Aorta (tissue), 5 donors: ENCODE measurements around the gene ATXN7L1. TPM values are rescaled to one million over a fixed set of nuclear protein-coding genes. Genes with fewer than 3 reads are reported as not detected.
A peak's percentile ranks its signal among the peaks of the same experiment; 100 is the strongest.

ENCODE experiments used
- ATAC-seq: fragments of 200-7000 bp; cut with Tn5 transposase; one replicate; pipeline ENCODE4 v1.9.1; 2022; ENCODE audit warnings: moderate library complexity; ENCODE audit not compliant: low FRiP score
- DNase-seq, 2 donors: peaks; one replicate each; pipeline ENCODE4 v3.0.0-alpha.2; 2020
- H3K27ac ChIP-seq, 2 donors: one replicate each; pipeline ENCODE4 v1.5.1; 2013; ENCODE audit warnings: low read length in 2 of 2, mild to moderate bottlenecking in 2 of 2, moderate library complexity in 2 of 2, control low read depth in 1 of 2, inconsistent platforms in 1 of 2, low read depth in 1 of 2
- H3K27me3 ChIP-seq, 2 donors: one replicate each; pipeline ENCODE4 v1.6.1; 2013; ENCODE audit warnings: control low read depth in 1 of 2, low read length in 1 of 2, mild to moderate bottlenecking in 1 of 2, moderate library complexity in 1 of 2; ENCODE audit not compliant: insufficient read depth in 2 of 2, control insufficient read depth in 1 of 2
- H3K36me3 ChIP-seq, 2 donors: one replicate each; pipeline ENCODE4 v1.6.1; 2013; ENCODE audit warnings: control low read depth in 1 of 2, low read length in 1 of 2, mild to moderate bottlenecking in 1 of 2; ENCODE audit not compliant: insufficient read depth in 2 of 2, control insufficient read depth in 1 of 2
- H3K4me1 ChIP-seq, 2 donors: one replicate each; pipeline ENCODE4 v1.6.1; 2013; ENCODE audit warnings: low read length in 2 of 2, control low read depth in 1 of 2, mild to moderate bottlenecking in 1 of 2, moderate library complexity in 1 of 2; ENCODE audit not compliant: insufficient read depth in 2 of 2, control insufficient read depth in 1 of 2
- H3K4me3 ChIP-seq, 2 donors: one replicate each; pipeline ENCODE4 v1.5.1; 2013; ENCODE audit warnings: low read length in 2 of 2, control low read depth in 1 of 2, mild to moderate bottlenecking in 1 of 2
- H3K9me3 ChIP-seq: one replicate; pipeline ENCODE4 v1.6.1; 2013; ENCODE audit warnings: mild to moderate bottlenecking, low read length; ENCODE audit not compliant: control insufficient read depth
- WGBS, 2 donors: extraction: QIAGEN DNeasy Blood & Tissue Kit; methylation state at CpG; one replicate each; pipeline ENCODE4 v1.1.7; 2013; 5-methylcytosine and 5-hydroxymethylcytosine counted together
- intact Hi-C, 2 donors: fragments of 100-400 bp; cut with DNase I; formaldehyde crosslinking; loops; one replicate each; pipeline versions ENCODE4 v1.14.2 to v1.15.0; 2022
- polyA plus RNA-seq, 2 donors: library from polyadenylated mRNA; stranded (reverse); fragments of 200-250 nt; gene quantifications; one replicate each; pipeline ENCODE4 v1.2.3, GENCODE V29; 2013
- total RNA-seq, 2 donors: library from RNA; stranded (reverse); fragmentation: NEBNext Ultra II Directional; extraction: Animal tissue kit (Norgen Biotek cat#: 25700); gene quantifications; one replicate each; pipeline ENCODE4 v1.2.1, GENCODE V29; 2021
- donor health status: healthy with polysubstance abuse.
- donor health status: Bipolar disorder and iron deficiency.
- donor health status: DM: no; HTN: no; CAD: no.
- donor health status: DM: no; HTN: no; CAD: no.
- donor health status: DM: yes; HTN: yes; CAD: no.

ATXN7L1 gene
- total and polyA plus RNA-seq, 4 donors = 2.5 to 20.1 (median 8.4) TPM

DNA sequence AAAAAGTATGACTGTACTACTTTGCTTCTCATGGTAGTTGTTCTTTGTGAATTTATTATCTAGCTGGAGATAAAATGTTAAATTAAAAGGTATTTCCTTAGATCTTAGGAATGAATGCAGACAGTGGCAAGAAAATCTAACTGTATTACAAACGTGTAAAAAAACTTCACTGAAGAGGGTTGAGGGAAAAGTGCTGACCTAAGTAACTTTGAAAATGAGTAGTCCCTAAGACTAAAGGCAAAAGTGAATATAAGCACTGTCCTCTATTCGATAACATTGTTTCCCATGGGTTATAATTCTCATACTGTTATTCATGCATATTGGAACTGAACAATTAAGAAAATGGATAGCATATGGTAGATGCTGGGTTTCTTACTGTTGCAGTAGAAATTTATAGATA, 148.4 kb downstream of the ATXN7L1 start:
- Histone ChIP-seq H3K36me3 (no peaks in the 10 kb centered on the region), H3K9me3 (no peaks in the 10 kb centered on the region), H3K4me3 (no peak overlapping the region), H3K27ac (no peak overlapping the region), H3K27me3 (no peaks in the 10 kb centered on the region), H3K4me1 (no peaks in the 10 kb centered on the region)
- intact Hi-C loops = no loop called here
- DNase-seq (no peak), ATAC-seq (no peak)
- WGBS, 2 donors = 82 to 84% methylated on average over 2 of the region's 2 CpGs

DNA sequence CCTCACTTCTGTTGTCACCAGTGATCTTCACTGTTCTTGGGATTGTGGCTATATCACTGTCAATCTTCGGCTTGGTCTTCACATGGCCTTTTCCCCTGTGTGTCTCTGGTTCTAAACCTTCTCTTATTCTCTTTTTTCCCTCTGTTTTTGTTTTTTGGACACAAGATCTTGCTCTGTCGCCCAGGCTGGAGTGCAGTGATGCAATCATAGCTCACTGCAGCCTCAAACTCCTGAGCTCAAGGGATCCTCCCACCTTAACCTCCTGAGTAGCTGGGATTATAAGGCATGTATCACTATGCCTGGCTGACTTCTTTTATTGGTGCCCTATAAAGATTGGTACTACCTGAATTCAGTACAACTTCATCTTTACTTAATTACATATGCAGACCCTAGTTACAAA, 151.7 kb downstream of the ATXN7L1 start:
- intact Hi-C loops = no loop called here
- no peak overlapping the region for H3K4me3 ChIP-seq
- 85 to 88% methylated on average over 2 of the region's 2 CpGs for WGBS, 2 donors
- no peak for ATAC-seq
- DNase-seq = no peak
- no peaks in the 10 kb centered on the region for H3K27me3 ChIP-seq
- H3K9me3 ChIP-seq = no peaks in the 10 kb centered on the region
- no peaks in the 10 kb centered on the region for H3K4me1 ChIP-seq
- H3K27ac ChIP-seq = no peak overlapping the region
- H3K36me3 ChIP-seq = no peaks in the 10 kb centered on the region

DNA sequence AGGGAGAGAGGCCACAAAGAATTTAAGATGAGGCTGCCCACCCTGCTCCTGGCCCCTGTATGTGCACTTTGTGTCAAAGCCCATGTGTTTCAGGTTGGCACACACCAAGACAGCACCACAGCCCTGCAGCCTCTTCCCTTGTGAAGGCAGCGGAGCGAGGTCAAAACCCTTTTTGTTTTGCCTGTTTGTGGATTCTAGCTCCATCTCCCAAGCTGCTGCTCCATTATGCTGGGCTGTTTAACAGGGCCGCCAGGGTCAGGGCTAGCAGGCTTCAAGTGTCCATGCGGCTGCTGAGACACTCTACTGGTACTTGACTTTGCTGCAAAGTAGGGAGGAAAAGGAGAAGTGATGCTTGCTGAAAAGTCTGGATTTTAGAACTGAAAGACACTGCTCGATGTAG, 152.8 kb downstream of the ATXN7L1 start:
- Histone ChIP-seq H3K4me1 (no peaks in the 10 kb centered on the region), H3K27me3 (no peaks in the 10 kb centered on the region), H3K4me3 (no peak overlapping the region), H3K9me3 (no peaks in the 10 kb centered on the region), H3K27ac (no peak overlapping the region), H3K36me3 (no peaks in the 10 kb centered on the region)
- WGBS, 2 donors = 94 to 95% methylated on average over 5 of the region's 5 CpGs
- no peak for DNase-seq
- intact Hi-C loops = no loop called here
- ATAC-seq = no peak

DNA sequence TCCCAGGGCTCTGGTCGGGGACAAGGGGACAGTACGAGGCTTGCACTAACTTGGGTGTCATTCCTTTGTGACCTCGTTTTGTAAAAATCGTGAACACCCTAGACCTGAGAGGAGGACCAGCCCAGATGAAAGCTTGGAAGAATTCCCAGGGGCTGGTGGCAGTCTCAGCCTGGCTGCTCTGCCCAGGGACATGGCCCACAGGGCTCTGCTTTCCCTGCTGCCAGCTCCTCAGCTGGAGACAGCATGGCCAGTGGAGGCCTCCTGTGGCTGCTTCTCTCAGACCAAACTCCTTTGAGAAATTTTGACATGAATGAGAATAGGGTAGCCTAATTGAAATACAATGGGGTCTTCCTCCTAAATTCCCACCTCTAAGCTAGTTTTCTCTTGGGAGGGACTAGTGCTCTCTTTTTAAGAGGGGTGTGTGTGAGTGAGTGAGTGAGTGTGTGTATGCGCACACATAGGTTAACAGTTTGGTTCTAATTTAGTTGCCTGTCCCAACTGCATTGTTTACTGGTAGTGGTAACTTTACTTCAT, 154.8 kb downstream of the ATXN7L1 start:
- intact Hi-C loops = no loop called here
- Histone ChIP-seq H3K27me3 (no peaks in the 10 kb centered on the region), H3K27ac (no peak overlapping the region), H3K9me3 (no peaks in the 10 kb centered on the region), H3K4me3 (no peak overlapping the region), H3K4me1 (no peaks in the 10 kb centered on the region), H3K36me3 (no peaks in the 10 kb centered on the region)
- ATAC-seq (no peak), DNase-seq (no peak)
- 81 to 86% methylated on average over 5 of the region's 5 CpGs for WGBS, 2 donors

DNA sequence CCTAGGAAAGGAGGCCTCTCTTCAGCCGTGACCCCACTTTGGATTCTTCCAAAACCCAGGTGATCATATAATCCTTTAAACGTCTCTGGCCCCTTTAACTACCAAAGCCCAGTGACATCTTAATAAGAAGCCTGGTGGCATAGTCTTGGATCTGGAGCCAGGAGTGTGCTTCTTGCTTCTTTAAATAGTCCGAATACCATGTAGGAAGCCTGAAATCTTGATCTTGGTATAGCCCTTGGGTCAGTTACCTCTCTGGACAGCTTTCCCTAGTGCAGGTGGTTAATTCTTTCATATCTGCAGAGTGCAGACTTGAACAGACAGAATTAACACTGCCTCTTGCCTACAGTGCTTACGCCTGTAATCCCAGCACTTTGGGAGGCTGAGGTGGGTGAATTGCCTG, 156.5 kb downstream of the ATXN7L1 start:
- Histone ChIP-seq H3K4me1 (no peaks in the 10 kb centered on the region), H3K27ac (no peak overlapping the region), H3K4me3 (no peak overlapping the region), H3K36me3 (no peaks in the 10 kb centered on the region), H3K27me3 (no peaks in the 10 kb centered on the region), H3K9me3 (no peaks in the 10 kb centered on the region)
- intact Hi-C loops = no loop called here
- ATAC-seq (no peak), DNase-seq (no peak)
- 87 to 88% methylated on average over 4 of the region's 4 CpGs for WGBS, 2 donors

DNA sequence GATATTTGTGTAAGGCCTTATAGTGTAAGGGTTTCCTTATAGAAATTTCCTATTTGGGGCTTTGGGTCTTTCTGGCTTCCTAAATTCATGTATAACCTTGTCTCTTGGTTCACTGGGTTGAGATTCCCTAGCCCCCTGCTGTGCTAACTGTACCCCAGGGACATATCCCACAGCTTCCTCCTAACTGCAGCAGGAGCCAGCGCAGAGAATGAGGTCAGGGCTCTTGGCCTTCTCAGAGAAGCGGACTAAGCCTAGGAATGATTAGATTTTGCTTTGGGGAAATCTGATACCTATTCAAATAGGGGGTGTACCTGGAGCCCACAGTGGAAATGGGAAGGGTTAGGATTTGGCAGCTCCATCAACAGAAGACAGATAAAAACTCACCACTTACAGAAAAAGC, 157.0 kb downstream of the ATXN7L1 start:
- Histone ChIP-seq H3K9me3 (no peaks in the 10 kb centered on the region), H3K27ac (no peak overlapping the region), H3K27me3 (no peaks in the 10 kb centered on the region), H3K36me3 (no peaks in the 10 kb centered on the region), H3K4me1 (no peaks in the 10 kb centered on the region), H3K4me3 (no peak overlapping the region)
- WGBS, 2 donors = 96 to 97% methylated on average over 2 of the region's 2 CpGs
- DNase-seq (no peak), ATAC-seq (no peak)
- intact Hi-C loops = no loop called here

DNA sequence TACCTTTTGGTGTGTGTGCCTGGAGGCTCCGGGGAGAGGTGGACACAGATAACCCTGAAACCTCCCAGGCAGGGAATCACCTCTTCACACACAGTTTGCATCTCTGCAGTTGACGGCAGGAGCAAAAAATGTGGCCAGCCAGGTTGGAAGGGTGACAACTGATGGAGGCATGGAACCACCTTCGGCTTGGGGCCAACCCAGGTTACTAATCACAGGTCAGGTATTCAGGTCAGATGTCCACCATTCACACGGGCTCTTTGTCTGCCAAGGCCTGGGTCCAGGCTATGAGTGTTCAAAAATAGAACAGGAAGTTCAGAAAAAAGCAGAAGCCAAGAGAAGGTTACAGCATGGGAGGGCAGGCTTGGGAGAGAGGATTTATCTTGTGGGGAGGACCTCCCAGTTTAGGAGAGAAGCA, 157.9 kb downstream of the ATXN7L1 start:
- no peaks in the 10 kb centered on the region for H3K9me3 ChIP-seq
- no peaks in the 10 kb centered on the region for H3K4me1 ChIP-seq
- DNase-seq (peak in 1 of 2 donors; percentile 51), ATAC-seq (no peak)
- intact Hi-C loops = no loop called here
- no peaks in the 10 kb centered on the region for H3K36me3 ChIP-seq
- H3K27ac ChIP-seq = no peak overlapping the region
- 59 to 60% methylated on average over 4 of the region's 4 CpGs for WGBS, 2 donors
- H3K27me3 ChIP-seq = no peaks in the 10 kb centered on the region
- H3K4me3 ChIP-seq = no peak overlapping the region

DNA sequence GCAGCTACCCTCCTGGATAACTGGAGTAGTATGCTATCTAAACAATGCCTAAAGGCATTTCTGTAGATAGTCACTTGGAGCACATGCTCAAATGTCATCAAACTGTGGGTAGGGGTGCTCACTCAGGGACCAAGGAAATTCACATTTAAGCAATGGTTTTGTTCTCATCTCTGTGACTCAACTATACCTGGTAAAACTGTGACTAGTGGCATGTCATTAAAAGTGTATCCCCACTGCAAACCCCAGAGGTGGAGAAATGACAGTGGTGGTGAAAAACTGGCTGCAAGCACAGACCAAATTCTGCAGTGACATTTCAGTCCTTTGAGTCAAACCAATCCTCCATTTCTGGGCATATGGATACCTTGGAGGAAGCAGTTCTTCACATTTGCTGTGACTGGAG, 160.9 kb downstream of the ATXN7L1 start:
- no peak for ATAC-seq
- Histone ChIP-seq H3K36me3 (no peaks in the 10 kb centered on the region), H3K27ac (no peak overlapping the region), H3K4me1 (no peaks in the 10 kb centered on the region), H3K4me3 (no peak overlapping the region), H3K27me3 (no peaks in the 10 kb centered on the region), H3K9me3 (no peaks in the 10 kb centered on the region)
- intact Hi-C loops = no loop called here
- no peak for DNase-seq

DNA sequence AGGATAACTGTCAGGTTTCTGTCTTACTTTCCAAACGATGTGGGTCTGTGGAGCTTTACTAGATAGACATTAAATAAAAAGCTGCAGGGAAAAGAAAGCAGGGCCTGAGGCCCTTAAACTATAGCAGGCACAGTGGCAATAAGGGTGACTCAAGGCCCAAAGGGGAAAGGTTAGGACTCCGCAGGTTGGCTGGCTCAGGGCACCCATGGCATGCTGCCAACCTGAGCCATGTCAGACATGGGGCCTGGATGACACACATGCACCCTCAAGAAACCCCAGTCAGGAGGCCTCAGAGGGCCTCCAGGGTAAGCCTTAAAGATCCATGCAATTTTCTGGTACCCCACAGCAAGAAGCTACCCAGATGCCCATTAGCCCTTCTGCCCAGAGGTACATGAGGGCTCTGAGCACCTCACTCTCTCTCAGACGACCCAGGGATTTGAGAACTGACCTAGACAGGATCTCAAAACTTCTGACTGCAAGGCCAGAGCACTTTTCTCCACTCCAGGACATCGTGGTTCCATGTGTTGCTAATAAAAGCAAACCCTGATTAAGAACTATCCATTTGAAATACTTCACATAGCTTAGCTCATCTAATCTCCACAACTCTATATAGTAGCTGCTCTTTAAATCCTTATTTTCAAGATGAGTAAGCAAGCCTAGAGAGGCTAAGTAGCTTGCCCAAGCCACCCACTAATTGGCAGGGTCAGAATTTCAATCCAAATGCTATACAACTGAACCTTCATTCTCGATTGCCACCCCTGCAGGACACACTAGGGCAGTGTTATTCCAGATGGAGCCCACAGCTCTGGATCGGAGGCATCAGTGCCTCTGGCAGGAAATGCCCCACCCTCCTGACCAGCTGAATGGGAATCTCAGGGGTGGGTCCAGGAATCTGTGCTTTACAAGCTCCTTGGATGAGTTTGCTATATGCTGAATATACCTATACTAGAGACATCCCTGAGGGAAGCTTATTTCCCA, 162.6 kb downstream of the ATXN7L1 start:
- WGBS, 2 donors = 65 to 80% methylated on average over 6 of the region's 6 CpGs
- H3K4me1 ChIP-seq = no peaks in the 10 kb centered on the region
- H3K9me3 ChIP-seq = no peaks in the 10 kb centered on the region
- no peak overlapping the region for H3K27ac ChIP-seq
- intact Hi-C loops = no loop called here
- no peaks in the 10 kb centered on the region for H3K27me3 ChIP-seq
- ATAC-seq = no peak
- no peak overlapping the region for H3K4me3 ChIP-seq
- no peaks in the 10 kb centered on the region for H3K36me3 ChIP-seq
- DNase-seq = no peak
